A673 (cell line): Measurements from ENCODE around the gene CNFN.

Experiments used
- EZH2 ChIP-seq: fragments of 200-600 bp; sonication (generic); IDR thresholded peaks from 2 replicates; pipeline ENCODE4 v1.6.1; 2017; ENCODE audit warnings: borderline replicate concordance, low read depth, mild to moderate bottlenecking, mixed read lengths, antibody characterized with exemption, low read length; ENCODE audit not compliant: poor library complexity, severe bottlenecking
- TF ChIP-seq, protein P1 (sequence below): fragments of 300-800, 200-600 bp; sonication (generic); conservative IDR thresholded peaks from 2 replicates; pipeline ENCODE4 v1.5.1; 2017; ENCODE audit warnings: low read depth, mild to moderate bottlenecking, antibody characterized with exemption, low read length, moderate library complexity, mixed read lengths

GRCh38 chr19:42422901-42423461, 32.9 kb upstream of the CNFN start:
- TF ChIP-seq EZH2 = no peak
- TF ChIP-seq, protein P1, sequence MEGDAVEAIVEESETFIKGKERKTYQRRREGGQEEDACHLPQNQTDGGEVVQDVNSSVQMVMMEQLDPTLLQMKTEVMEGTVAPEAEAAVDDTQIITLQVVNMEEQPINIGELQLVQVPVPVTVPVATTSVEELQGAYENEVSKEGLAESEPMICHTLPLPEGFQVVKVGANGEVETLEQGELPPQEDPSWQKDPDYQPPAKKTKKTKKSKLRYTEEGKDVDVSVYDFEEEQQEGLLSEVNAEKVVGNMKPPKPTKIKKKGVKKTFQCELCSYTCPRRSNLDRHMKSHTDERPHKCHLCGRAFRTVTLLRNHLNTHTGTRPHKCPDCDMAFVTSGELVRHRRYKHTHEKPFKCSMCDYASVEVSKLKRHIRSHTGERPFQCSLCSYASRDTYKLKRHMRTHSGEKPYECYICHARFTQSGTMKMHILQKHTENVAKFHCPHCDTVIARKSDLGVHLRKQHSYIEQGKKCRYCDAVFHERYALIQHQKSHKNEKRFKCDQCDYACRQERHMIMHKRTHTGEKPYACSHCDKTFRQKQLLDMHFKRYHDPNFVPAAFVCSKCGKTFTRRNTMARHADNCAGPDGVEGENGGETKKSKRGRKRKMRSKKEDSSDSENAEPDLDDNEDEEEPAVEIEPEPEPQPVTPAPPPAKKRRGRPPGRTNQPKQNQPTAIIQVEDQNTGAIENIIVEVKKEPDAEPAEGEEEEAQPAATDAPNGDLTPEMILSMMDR = no peak
